GM10847 (cell line): ENCODE results near the gene CORO1C.

Experiments
- POLR2A ChIP-seq: IDR thresholded peaks from 2 replicates; pipeline ENCODE4 v1.6.1; 2011; ENCODE audit not compliant: insufficient read length; ENCODE audit errors: extremely low read depth

CORO1C gene

DNA sequence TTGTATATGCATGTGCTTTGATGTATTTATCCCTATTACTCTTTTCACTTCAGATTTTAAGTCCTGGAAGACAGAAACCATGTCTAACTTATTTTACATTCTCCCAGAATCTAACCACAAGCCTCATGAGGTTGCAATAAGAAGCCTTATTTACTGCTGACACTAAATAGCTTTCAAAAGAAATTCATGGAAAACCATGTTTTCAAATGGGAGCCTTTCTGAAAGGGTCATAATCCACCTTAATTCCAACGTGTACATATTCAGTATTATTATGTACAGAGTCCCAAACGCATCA, 34.4 kb downstream of the CORO1C start:
- TF ChIP-seq POLR2A = no peak

DNA sequence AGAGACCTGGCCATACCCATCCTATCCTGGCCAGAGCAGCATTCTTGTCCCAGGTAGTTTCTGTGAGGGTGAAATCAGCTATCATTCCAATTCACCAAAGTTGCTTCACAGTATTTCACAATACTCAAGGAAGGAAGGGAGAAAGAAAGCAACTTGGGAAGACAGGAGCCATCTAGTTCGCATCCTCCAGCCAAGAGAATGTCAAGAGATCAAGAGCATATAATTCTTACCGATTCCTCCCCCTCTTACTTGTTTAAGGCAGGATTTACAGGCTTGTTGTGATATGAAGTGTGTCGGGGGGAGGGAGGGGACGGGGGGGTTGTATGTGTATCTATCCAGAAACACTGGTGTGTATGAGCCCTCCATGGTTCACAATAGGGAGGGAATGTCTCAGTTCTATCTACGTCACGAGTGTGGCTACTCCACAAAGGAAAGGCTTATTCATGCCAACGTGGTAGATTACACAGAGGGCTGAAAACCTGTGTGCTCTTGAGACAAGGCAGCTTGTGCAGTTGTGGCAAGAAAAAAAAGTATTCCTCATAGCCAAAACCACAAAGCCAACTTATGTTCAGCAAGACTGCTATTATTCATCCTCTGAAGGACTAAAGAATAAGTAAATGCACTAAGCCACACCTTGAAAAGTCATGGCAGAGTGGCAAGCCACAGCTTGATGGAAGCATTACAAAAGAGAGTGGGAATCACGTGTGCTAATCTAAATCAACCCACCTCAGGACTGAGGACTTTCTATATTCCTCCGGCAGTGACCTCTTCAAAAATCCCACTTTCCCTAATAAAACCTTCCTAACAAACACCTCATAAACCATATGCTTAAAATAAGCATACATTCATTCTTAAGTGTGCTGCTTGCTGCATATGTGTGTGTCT, 35.0 kb downstream of the CORO1C start:
- TF ChIP-seq POLR2A = no peak

DNA sequence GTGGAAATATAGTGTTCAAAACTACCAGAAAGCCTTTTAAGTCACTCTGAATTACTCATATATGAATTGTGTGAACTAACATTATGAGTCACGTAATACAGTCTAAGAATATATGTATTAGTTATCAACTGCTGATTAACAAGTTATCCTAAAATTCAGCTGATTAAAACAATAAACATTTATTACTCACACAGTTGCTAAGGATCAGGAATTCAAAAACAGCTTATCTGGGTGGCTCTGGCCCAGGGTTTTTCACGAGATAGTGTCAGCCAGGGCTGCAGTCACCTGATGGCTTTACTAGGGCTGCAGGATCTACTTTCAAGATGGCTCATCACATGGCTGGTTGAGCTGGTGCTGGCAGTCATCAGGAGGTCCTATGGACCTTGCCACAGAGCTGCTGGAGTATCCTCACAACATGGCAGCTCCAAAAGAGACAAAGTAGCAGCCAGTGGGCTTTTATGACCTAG, 36.5 kb downstream of the CORO1C start:
- no peak for TF ChIP-seq POLR2A

DNA sequence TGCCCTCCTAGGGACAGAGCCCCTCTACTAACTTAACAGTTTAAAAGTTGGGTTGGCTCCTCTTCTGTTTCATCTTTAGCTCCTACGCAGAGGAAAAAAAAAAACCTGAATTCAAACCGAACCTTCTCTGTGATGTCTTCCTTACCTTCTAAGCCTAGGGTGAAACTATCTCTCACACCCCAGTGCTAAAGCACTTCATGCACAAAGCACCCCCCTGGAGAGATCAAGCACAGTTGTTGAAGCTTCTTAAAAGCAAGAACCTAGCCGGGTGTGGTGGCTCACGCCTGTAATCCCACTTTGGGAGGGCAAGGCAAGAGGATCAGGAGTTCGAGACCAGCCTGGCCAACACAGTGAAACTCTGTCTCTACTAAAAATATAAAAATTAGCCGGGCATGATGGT, 37.6 kb downstream of the CORO1C start:
- no peak for TF ChIP-seq POLR2A

DNA sequence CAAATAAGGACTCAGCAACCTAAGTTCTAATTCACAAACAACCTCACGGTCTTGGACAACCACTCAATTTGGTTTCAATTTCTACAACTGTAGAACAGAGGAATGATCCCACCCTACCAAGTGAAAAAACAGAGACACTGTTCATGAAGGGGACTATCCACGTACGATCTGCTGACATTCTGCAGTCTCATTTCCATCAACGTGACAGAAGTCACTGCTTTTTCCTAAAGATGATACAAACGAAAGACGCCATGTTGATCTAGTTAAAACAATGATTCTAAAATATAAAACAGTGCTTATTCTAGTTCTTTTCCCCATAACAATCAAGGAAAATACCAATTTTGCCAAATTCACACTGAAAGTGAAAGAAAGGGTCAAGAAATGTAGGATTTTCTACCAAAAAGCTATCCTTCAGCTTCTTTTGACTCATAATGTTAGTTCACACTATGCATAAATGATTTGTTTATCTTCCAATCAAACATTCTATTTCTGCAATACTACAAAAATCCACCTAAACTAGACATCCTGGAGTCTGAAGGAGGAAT, 38.1 kb downstream of the CORO1C start:
- no peak for TF ChIP-seq POLR2A

DNA sequence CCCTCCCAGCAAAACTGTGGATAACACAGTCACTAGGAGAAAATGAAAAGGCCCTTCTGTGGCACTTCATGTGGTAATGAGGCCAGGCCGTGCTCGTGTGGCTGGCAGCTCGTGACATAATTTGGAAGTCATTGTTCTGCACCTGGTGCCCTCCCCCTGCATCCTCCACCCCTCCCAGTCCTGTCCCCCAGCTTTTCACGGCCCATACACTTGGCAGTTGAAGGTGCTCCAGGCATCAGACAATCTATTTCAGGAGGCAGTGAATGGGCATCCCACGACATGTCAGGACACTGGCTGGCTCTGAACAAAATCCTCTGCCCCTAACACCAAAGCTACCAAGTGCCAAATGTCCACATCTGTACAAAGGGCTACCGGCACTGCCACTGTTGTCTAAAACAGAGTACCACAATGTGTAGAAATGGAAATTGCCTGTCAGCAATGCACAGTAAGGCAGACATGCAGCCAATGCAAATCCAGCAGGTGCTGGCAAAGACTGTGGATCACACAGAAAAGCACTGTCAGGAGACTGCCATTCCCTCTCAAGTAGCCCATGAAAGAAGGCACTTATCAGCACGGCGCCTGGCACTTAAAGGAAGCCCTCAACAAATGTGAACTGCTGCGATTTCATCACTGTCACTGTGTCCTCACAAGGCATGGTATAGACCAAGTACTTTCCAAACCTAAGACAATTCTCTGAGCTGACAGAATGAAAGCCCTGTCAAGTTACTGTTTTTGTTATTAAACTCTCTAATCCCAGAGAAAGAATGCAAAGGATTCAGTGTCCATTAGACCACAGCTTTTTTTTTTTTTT, 39.1 kb downstream of the CORO1C start:
- no peak for TF ChIP-seq POLR2A

DNA sequence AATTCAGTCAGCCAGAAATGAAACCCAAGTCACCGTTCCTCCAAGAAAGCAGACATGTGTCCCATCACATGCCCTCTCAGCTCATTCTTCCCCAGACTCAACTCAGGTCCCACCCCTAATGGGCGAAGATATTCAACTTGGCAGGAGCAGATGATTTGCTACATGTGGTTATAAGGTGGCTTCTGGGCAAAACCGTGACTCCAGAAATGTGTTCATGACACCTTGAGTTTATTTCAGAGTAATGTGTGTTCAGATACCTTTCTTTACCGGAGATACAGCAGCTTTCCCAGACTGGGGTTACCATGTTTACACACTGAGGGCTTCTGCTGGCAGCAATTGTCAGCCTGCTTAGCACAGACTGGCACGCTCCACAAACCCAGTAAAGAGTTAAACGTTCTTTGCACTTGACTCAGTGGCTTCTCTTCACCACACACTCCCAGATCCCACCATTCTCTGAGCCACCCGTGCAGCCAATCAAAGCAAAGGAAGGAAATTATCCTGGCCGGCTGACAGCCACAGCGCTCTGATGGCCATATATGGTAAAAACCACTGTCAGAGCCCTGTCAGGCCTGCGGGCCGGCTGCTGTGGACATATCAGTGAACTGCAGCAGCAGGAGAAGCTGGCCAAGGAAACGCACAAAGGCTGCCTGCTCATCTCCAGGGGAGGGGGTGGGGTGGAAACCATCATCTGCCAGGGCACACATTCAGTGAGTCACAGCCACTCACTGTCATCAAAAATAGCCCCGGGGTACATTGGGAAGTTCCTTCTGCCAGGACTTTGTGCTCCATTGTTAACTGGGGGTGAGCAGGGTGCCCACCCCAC, 39.9 kb downstream of the CORO1C start:
- peak; percentile 20 for TF ChIP-seq POLR2A

DNA sequence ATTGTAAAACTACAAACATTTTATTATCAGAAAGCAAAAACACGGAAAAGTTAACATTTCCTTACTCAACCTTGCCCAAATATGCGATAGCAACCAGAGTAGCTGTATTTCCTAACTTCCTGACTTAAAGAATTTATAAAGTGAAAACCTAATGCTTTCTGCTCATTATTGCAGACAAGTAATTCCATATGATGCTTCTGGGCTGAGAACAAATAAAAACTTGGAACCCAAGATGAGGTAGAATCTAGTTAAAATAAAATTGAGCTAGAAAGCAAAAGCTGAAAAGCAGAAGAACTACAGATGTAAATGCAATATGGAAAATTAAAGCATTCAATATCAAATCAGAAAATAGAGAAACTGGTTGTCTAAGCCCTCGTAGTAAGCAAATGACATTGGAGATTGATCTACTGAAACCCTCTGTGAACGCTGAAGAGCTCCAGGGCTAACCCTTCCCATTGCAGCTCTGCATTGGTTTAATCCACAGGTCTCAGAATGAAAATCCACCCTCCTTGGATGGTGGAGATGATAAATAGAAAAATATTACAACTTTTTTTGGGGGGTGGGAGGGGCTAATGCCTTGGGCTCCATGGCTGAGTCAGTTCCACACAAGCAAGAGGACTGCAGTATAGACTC, 40.7 kb downstream of the CORO1C start:
- no peak for TF ChIP-seq POLR2A

DNA sequence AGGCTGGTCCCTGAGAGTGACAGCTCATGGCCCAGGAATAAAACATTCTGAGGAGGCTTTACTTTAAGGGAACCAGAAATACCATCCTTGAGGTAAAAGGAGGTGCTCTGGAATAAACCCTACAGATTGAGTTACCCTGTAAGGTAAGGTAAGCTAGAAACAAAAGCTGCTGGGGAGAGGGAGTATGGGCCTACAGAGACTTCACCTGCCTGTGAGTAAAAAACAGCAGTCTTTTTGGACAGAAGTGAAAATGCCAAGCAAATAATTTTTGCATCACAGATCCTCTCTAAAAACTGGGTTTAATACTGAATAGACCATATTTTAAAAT, 41.2 kb downstream of the CORO1C start:
- no peak for TF ChIP-seq POLR2A

DNA sequence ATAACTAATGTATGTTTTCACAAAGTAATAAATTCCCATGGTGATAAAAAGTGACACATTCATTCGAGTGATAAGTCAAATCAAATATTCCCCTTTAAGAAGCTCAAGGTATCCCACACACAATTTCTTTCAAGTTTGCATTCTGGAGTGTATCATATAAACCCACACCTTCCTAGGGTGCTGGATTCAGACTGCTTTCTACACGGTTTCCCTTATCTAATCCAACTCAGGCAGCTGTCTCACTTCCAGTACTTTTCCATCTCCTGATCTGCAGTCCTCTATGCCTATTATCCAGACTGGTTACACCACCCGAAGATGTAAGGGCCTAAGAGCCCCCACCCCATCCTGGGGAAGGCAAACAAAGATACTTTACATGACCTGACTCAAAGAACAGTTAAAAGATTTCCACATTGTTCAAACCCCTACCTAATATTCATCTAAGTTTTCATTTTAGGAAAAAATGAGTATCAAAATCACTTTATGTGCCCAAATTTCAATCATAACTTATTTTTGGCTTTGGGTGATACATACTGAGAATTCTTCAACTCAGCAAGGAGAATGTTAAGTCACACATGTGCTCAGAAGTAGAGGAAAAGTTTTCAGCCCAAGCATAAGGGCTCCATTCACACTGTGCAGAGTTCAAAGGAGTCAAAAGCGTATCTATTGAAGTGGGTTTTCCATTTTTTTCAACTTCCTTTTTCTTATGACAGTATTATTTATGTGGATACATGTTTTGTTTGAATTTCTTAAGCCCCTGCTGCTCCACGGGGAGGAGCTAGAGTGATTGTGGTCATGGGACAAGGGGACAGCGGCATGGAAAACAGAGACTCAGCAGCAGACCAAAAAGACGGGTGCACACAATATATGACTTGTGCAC, 41.8 kb downstream of the CORO1C start:
- no peak for TF ChIP-seq POLR2A

DNA sequence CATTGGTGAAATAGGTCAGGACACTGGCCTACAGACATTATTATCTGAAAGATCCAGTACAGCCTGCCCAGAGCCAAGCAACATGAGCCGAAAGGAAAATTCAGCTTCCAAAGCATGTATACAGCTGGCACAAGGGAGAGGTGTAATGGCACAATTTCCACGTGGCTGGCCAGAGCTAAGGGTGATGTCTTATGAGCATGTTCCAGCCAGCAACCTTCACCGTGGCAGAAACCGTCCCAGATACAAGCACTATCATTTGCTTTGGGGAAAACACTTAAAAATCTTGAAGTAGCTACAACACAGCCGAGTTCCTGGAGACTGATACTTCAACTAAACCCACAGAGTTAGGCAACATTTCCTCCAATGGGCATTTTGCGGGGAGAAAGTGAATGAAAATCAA, 44.5 kb downstream of the CORO1C start:
- no peak for TF ChIP-seq POLR2A

DNA sequence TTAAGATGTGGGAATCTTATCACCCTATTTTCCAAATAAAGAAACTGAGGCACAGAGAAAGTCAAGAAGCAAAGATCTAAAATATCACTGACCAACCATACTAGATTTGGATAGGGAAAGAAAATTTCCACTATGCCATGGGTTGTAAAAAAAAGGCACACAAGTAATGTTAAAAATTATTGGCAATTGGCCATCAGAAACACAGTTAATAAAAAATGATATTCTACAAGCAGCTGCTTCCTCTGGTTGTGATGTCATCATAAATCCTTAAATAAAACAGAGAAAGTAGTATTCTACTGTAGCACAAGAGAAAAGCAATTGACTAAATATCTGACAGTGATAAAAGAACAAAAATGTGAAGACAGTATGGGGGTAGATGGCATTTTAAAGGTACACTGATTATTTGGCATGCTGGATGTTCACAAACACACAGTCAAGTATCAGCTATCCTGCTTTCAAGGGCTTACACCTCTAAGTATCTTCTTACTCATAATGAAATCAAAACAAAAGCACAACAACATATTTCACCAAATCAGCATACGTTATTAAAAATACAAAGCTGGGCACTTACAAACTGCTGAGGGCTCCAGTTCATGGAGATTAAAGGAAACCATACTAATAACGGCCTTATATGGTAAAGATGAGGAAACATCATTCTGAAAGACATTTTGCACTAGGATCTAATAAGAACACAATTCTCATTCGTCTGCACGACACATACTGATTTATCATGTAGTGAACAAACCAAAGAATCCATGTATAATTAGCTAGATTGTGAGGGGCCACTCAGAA, 45.7 kb downstream of the CORO1C start:
- no peak for TF ChIP-seq POLR2A

DNA sequence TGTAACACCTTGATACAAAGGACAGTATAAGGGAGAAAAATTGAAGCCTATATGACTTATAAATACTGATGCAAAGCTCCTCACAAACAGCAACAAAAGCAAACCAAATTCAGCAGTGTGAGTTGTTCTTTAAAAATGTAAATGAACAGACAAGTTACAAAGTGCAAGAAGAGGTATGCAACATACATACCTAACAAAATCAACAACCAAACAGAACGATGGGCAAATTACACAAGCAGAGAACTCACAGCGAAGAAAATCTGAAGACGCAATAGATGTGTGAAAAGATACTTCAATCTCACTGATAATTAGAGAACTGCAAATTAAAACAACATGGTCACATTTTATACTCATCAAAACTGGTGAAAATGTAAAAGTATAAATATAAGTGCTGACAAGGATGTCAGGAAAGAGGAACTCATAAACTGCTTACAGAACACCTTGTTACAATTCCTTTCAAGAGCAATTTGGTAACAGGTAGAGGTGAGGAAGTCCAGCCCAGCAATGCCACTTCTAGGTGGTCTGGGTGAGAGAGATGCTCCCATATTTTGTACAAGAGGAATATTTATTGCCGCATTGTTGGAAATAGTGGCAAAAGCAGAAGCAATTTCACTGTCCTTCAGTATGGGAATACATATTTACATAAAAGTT, 47.3 kb downstream of the CORO1C start:
- no peak for TF ChIP-seq POLR2A
